Natural killer cell treated with Interleukin-12 subunit alpha and Interleukin-12 subunit beta and Interleukin-15 and Interleukin-18, amount 100 ng/mL, for 72 hours (primary cell): ENCODE measurements around the gene SLC6A8. TPM values are rescaled to one million over a fixed set of nuclear protein-coding genes. Genes with fewer than 3 reads are reported as not detected.
"Not testable (repeated sequence)": the region's sequence is repeated elsewhere in the genome, so short reads cannot be mapped to it uniquely, and the experiment has no call there.

Experiments
- ATAC-seq, 2 donors: fragments of 150-1000 bp; cut with Tn5 transposase in 1 of 2; sonication (Bioruptor Pico), chemical (Tn5 transposase) in 1 of 2; 2 replicates each; pipeline ENCODE4 v1.10.0; 2021
- DNase-seq: peaks from one replicate; pipeline ENCODE4 v3.0.0; 2022; ENCODE audit warnings: low spot score
- H3K27ac Mint-ChIP-seq, 2 donors: 1 replicate in 1 of 2; 2 replicates in 1 of 2; pipeline ENCODE4 v1.8.0; 2022; ENCODE audit warnings: mixed read lengths in 2 of 2, mild to moderate bottlenecking in 1 of 2, moderate library complexity in 1 of 2
- H3K27me3 Mint-ChIP-seq, 2 donors: 1 replicate in 1 of 2; 2 replicates in 1 of 2; pipeline ENCODE4 v1.8.0; 2022; ENCODE audit warnings: mixed read lengths in 2 of 2
- H3K36me3 Mint-ChIP-seq: one replicate; pipeline ENCODE4 v1.8.0; 2022; ENCODE audit warnings: mixed read lengths
- H3K4me1 Mint-ChIP-seq, 2 donors: 1 replicate in 1 of 2; 2 replicates in 1 of 2; pipeline ENCODE4 v1.8.0; 2022; ENCODE audit warnings: low read depth in 2 of 2, mixed read lengths in 2 of 2, mild to moderate bottlenecking in 1 of 2
- H3K4me3 Mint-ChIP-seq: one replicate; pipeline ENCODE4 v1.8.0; 2022; ENCODE audit warnings: mixed read lengths
- H3K9me3 Mint-ChIP-seq: 2 replicates; pipeline ENCODE4 v1.8.0; 2022; ENCODE audit warnings: mixed read lengths
- total RNA-seq, 2 donors: library from RNA; stranded (reverse); gene quantifications; one replicate each; pipeline ENCODE4 v1.2.3, GENCODE V29; 2022

Gene SLC6A8
- total RNA-seq, 2 donors from 2014 or later: 2.3 to 4.1 TPM

DNA sequence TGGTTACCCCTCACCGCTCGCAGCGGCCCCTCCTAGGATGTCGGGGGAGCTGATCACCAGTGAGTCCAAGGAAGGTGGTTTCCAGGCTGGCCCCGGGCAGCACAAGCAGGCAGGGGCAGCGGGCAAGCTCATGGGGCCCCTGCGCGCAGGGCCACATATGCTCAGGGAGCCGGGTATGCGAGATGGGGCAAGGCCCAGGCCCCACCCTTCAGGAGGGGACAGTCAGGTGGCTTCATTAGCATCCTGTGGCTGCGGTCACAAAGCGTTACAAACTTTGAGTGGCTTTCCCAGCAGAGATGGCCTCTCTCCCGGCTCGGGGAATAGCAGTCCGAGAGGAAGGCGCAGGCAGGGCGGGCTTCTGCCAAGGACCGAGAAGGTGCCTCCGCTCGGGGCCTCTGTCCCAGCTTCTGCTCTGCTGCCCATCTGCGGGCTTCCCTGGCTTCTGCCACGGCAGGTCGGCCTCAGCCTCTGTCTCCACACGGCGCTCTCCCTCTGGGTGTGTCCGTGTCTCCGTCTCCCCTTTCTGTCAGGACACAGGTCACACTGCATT lies 50.4 kb downstream of the SLC6A8 start:
- Mint-ChIP-seq H3K36me3 (peaks cover 4% of the 10 kb centered on the region), H3K27ac (no peak overlapping the region), H3K9me3 (no peaks in the 10 kb centered on the region), H3K4me3 (no peak overlapping the region), H3K27me3 (no peaks in the 10 kb centered on the region), H3K4me1 (peaks cover 10 to 13% of the 10 kb centered on the region in 2 donors)
- peak in 1 of 2 donors; percentile 46 for ATAC-seq
- no peak for DNase-seq

DNA sequence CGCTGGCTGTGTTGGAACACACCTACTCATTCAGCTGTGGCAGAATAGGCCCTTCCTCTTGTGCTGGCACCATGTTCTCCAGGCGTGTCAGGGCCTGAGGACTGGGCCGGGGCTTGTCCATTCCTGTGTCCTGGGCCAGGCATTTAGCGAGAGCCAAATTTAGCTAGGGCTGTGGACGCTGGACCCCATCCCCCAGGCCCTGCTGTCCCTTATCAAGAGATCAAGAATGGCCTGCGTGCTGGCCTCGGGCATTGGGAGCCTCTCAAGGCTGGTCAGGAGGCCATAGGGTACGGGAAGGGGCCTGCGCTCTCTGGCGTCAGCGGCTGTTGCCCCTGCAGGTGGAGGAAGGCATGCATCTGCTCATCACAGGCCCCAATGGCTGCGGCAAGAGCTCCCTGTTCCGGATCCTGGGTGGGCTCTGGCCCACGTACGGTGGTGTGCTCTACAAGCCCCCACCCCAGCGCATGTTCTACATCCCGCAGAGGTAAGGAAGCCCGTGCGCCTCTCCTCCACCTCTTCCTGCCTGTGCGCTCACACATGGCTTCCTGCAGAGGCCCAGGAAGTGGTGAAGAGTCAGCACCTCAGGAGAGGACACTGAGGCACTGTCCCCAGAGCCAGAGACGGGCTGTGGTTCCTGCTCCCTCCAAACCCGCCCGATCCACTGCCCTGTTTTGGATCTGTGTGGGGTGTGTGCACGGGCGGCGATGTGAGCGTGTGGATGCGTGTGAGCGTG lies 52.2 kb downstream of the SLC6A8 start:
- Mint-ChIP-seq H3K27me3 (peaks cover 0 to 4% of the 10 kb centered on the region in 2 donors), H3K27ac (no peak overlapping the region), H3K4me3 (no peak overlapping the region), H3K9me3 (no peaks in the 10 kb centered on the region), H3K36me3 (peaks cover 2% of the 10 kb centered on the region), H3K4me1 (peaks cover 9 to 11% of the 10 kb centered on the region in 2 donors)
- ATAC-seq (peak; percentile 52 to 67), DNase-seq (no peak)

DNA sequence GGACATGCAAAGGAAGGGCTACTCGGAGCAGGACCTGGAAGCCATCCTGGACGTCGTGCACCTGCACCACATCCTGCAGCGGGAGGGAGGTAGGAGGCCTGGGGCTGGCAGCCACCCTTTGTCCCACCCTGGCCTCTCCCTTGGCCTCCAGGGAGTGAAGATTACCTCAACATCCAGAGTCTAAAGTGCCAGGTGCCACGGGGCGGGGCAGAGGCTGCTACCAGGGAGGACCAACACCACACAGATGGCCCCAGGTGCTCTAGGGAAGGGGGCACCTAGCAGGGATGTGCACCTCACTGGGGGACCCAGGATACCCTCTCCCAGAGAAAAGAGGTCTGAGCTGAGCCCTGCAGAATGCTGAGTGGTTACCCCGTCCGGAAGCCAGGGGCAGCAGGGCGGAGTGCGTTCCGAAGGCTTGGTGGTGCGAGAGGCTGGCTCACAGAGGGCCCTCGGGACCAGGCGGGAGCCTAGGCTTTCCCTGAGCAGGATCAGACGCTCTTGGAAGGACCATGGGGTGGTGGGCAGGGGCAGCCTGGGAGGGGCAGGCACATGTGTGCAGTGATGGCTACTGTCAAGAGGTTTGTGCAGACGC lies 53.0 kb downstream of the SLC6A8 start:
- Mint-ChIP-seq H3K4me1 (peaks cover under 1 to 3% of the 10 kb centered on the region in 2 donors), H3K27ac (no peak overlapping the region), H3K4me3 (no peak overlapping the region), H3K9me3 (no peaks in the 10 kb centered on the region), H3K27me3 (peaks cover 0 to 4% of the 10 kb centered on the region in 2 donors), H3K36me3 (no peaks in the 10 kb centered on the region)
- no peak for ATAC-seq
- no peak for DNase-seq

DNA sequence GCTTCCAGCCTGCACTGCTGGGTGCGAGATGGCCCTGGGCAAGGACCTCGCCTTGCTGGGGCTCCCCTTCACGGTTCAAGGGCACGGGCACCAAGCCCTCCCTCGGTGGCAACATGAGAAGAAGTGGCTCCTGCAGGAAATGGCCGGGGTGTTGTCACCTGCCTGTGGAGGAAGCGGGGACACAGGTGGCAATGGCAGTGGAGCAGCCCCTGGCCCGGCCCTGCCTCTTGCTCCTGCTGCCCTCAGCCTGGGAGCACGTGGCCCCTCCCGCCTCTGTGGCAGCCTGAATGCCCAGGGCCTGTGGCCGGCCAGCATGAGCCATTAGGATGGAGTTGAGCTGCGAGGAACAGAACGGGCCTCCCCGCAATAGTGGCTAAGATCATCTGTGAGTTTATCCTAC lies 53.7 kb downstream of the SLC6A8 start:
- no peak overlapping the region for H3K4me3 Mint-ChIP-seq
- H3K36me3 Mint-ChIP-seq: no peaks in the 10 kb centered on the region
- ATAC-seq (no peak), DNase-seq (no peak)
- no peak overlapping the region for H3K27ac Mint-ChIP-seq
- no peaks in the 10 kb centered on the region for H3K9me3 Mint-ChIP-seq
- peaks cover 6 to 10% of the 10 kb centered on the region in 2 donors for H3K27me3 Mint-ChIP-seq
- H3K4me1 Mint-ChIP-seq: peaks cover 0 to 3% of the 10 kb centered on the region in 2 donors

DNA sequence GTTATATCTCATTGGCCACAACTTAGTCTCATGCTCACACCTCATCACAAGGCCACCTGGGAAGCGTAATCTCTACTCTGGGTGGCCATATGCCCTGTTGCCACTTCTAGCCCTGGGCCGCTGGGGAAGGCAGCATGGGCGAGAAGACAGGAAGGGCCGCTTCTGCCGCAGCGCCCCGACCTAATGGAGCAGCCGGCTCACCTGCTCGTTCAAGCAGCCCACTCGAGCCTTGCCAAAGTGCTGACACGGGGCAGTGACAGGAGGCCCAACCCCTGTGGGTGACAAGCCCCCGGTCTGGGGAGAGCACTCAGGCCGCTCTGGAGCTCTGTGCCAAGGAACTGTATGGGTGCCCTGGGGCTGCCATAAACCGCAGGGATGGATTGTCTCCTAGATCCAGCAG lies 54.4 kb downstream of the SLC6A8 start:
- not testable (repeated sequence) for H3K36me3 Mint-ChIP-seq, H3K9me3 Mint-ChIP-seq, H3K4me1 Mint-ChIP-seq, DNase-seq, H3K4me3 Mint-ChIP-seq, ATAC-seq, H3K27ac Mint-ChIP-seq
- peaks cover 8 to 13% of the 10 kb centered on the region in 2 donors for H3K27me3 Mint-ChIP-seq

DNA sequence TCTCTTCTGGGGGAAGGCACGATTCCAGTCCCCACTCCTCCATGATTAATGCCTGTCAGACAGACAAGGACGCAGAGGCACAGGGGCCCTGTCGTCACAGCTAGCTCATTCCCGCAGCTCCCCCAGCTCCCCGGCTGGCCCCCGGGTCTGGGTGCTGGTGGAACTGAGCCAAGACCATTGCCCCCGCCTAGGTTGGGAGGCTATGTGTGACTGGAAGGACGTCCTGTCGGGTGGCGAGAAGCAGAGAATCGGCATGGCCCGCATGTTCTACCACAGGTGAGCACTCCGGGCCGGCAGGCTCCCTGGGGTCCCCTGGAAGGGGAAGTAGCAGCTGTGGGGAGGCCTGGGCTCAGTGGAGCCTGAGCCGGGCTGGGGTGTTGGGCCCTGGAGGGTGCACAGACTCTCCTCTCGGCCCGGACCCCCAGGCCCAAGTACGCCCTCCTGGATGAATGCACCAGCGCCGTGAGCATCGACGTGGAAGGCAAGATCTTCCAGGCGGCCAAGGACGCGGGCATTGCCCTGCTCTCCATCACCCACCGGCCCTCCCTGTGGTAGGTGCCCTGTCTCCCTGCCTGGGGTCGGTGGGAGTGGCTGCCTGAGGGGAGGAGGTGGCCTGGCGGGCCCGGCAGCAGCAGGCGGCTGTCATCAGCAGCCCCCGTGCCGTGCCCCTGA lies 55.2 kb downstream of the SLC6A8 start:
- H3K4me3 Mint-ChIP-seq, ATAC-seq, H3K9me3 Mint-ChIP-seq, DNase-seq, H3K36me3 Mint-ChIP-seq, H3K27ac Mint-ChIP-seq, H3K4me1 Mint-ChIP-seq: not testable (repeated sequence)
- H3K27me3 Mint-ChIP-seq: peaks cover 8 to 13% of the 10 kb centered on the region in 2 donors

DNA sequence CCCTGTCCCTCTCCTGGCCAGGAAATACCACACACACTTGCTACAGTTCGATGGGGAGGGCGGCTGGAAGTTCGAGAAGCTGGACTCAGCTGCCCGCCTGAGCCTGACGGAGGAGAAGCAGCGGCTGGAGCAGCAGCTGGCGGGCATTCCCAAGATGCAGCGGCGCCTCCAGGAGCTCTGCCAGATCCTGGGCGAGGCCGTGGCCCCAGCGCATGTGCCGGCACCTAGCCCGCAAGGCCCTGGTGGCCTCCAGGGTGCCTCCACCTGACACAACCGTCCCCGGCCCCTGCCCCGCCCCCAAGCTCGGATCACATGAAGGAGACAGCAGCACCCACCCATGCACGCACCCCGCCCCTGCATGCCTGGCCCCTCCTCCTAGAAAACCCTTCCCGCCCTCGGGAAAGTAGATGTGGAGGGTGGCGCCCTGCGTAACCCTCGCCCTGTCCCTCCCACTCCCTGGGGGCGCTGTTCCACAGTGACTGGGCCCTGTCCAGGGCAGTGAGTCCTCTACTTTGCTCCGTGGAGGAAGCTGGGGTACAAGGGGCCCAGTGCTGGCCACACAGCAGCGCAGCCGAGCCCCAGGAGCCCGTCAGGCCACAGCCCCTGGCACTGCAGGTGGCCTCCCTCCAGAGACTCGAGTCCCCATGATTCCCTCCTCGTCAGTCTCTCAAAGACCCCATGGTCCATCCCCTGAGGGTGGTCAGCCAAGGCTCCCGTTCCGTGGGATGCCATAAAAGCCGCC lies 55.9 kb downstream of the SLC6A8 start:
- H3K27ac Mint-ChIP-seq, H3K36me3 Mint-ChIP-seq, DNase-seq, H3K9me3 Mint-ChIP-seq, H3K4me3 Mint-ChIP-seq, ATAC-seq, H3K4me1 Mint-ChIP-seq: not testable (repeated sequence)
- peaks cover 8 to 13% of the 10 kb centered on the region in 2 donors for H3K27me3 Mint-ChIP-seq

DNA sequence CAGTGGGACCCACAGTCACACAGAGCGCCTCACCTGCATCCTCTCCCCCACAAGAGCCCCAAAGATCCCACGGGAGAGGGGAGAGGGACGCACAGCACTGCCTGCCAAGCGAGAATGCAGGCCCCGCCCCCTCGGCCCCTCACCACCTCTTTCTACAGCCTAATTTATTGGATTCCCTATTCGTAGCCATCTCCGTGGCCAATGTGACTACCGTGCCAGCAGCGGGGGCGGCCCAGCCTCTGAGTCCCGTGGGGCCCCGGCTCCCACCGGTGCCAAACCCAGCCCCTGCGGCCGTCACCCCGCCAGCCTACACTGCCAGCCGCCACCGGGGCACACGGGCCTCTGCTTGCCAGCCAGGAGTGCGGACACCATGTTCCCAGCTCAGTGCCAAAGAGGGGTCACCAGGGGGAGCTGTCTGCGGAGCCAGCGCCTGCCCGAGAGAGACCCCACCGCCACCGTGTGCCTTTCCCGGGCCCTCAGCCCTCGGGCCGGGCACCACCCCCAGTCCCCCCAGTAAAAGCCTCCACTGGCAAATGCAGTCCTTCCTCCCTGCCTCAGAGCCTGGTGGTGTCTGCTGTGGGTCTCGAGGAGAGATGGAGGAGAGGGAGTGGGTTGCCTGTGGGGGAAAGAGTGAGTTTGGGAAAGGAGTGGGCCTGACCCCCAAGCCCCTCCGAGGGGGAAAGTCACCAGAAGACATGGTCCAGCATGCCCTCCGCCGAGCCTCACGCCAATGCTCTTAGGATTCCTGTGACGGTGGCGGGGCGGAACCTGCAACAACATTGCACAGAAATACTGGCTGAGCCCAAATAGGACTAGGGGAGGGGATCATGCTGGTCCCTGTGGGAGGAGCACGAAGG lies 56.7 kb downstream of the SLC6A8 start:
- Mint-ChIP-seq H3K4me1 (peaks cover 0 to 3% of the 10 kb centered on the region in 2 donors), H3K27me3 (peaks cover 8 to 18% of the 10 kb centered on the region in 2 donors), H3K36me3 (no peaks in the 10 kb centered on the region), H3K9me3 (no peaks in the 10 kb centered on the region), H3K4me3 (no peak overlapping the region), H3K27ac (no peak overlapping the region)
- DNase-seq (no peak), ATAC-seq (no peak)

DNA sequence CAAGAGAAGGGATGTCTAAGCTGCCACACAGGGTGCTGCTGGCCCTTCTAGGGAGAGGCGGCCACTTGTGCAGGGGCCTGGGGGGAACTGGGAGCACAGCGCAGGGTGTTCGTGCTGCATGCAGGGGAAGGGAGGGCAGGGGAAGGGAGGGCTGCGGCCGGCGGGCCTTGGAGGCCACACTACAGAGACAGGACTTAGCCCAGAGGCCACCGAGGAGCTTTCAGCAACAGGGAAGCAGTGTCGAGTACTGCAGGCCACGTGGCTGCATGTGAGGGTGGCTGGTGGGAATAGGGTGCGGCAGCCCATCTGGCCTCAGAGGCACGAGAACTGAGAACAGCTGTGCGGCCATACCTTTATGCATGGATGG lies 57.3 kb downstream of the SLC6A8 start:
- H3K36me3 Mint-ChIP-seq, H3K4me1 Mint-ChIP-seq, ATAC-seq, H3K4me3 Mint-ChIP-seq, H3K9me3 Mint-ChIP-seq, H3K27ac Mint-ChIP-seq, DNase-seq: not testable (repeated sequence)
- peaks cover 8 to 24% of the 10 kb centered on the region in 2 donors for H3K27me3 Mint-ChIP-seq

Other genes starting within 250 kb of the SLC6A8 start
- 1 to 10 TPM; 1.4 to 4.5 TPM for gene TREX2, start 241.9 kb upstream of the SLC6A8 start, total RNA-seq
- 10 to 100 TPM; 39.0 to 70.6 TPM for gene HAUS7, start 217.3 kb upstream of the SLC6A8 start, total RNA-seq
- gene BGN, start 192.9 kb upstream of the SLC6A8 start, total RNA-seq: not detected
- not detected for gene ATP2B3, start 170.3 kb upstream of the SLC6A8 start, total RNA-seq
- 10 to 100 TPM; 16.4 to 30.7 TPM for gene CCNQ, start 88.8 kb upstream of the SLC6A8 start, total RNA-seq
- gene DUSP9, start 40.7 kb upstream of the SLC6A8 start, total RNA-seq: not detected
- gene PNCK, start 14.1 kb upstream of the SLC6A8 start, total RNA-seq: not detected
- 100 to 1,000 TPM; 156 to 159 TPM for gene BCAP31, start 36.5 kb downstream of the SLC6A8 start, total RNA-seq
- gene ABCD1, start 36.9 kb downstream of the SLC6A8 start, total RNA-seq: 10 to 100 TPM in 1 of 2 donors, 1 to 10 TPM in 1; 7.4 to 12.2 TPM
- gene PLXNB3, start 76.3 kb downstream of the SLC6A8 start, total RNA-seq: 1 to 10 TPM in 1 of 2 donors, under 1 TPM in 1; 0.48 to 2.4 TPM
- gene SRPK3, start 93.1 kb downstream of the SLC6A8 start, total RNA-seq: not detected
- gene IDH3G, start 106.4 kb downstream of the SLC6A8 start, total RNA-seq: 10 to 100 TPM; 62.5 to 74.1 TPM
- 100 to 1,000 TPM; 266 to 306 TPM for gene SSR4, start 106.7 kb downstream of the SLC6A8 start, total RNA-seq
- gene PDZD4, start 142.6 kb downstream of the SLC6A8 start, total RNA-seq: 1 to 10 TPM; 2.2 to 2.7 TPM
- 1 to 10 TPM in 1 of 2 donors, under 1 TPM in 1; 0.74 to 1.2 TPM for gene L1CAM, start 198.2 kb downstream of the SLC6A8 start, total RNA-seq
- not detected for gene AVPR2, start 216.7 kb downstream of the SLC6A8 start, total RNA-seq
- 100 to 1,000 TPM; 155 to 276 TPM for gene ARHGAP4, start 238.3 kb downstream of the SLC6A8 start, total RNA-seq
- gene NAA10, start 247.1 kb downstream of the SLC6A8 start, total RNA-seq: 100 to 1,000 TPM; 115 to 175 TPM